PFSK-1 (cell line): ENCODE measurements around the gene MESD.

ENCODE experiments used
- FOXP2 ChIP-seq: optimal IDR thresholded peaks from 2 replicates; pipeline ENCODE3; 2011; ENCODE audit warnings: borderline replicate concordance, control low read depth, inconsistent platforms; ENCODE audit not compliant: insufficient read depth; ENCODE audit errors: extremely low read length, extremely low read depth
- POLR2AphosphoS5 ChIP-seq: IDR thresholded peaks from 2 replicates; pipeline ENCODE4 v1.6.1; 2012; ENCODE audit warnings: low read depth, mild to moderate bottlenecking, control low read depth, low read length, moderate library complexity
- SIN3A ChIP-seq: IDR thresholded peaks from 2 replicates; pipeline ENCODE4 v1.6.1; 2012; ENCODE audit warnings: mild to moderate bottlenecking, low read length, moderate library complexity, borderline replicate concordance; ENCODE audit not compliant: insufficient read depth
- TAF1 ChIP-seq: IDR thresholded peaks from 2 replicates; pipeline ENCODE4 v1.6.1; 2012; ENCODE audit warnings: low read length, control low read depth, borderline replicate concordance; ENCODE audit not compliant: insufficient read depth
- TF ChIP-seq, protein P1 (sequence below), 2 experiments: IDR thresholded peaks; 2 replicates each; pipeline versions ENCODE4 v1.6.1 to v1.8.0; 2011 to 2012; ENCODE audit warnings: low read depth in 2 of 2, low read length in 2 of 2, control low read depth in 1 of 2, inconsistent platforms in 1 of 2, mild to moderate bottlenecking in 1 of 2, moderate library complexity in 1 of 2; ENCODE audit not compliant: insufficient read depth in 1 of 2

Gene MESD

GRCh38 chr15:81003097-81003350, 13.4 kb upstream of the MESD start:
- TF ChIP-seq, protein P1, sequence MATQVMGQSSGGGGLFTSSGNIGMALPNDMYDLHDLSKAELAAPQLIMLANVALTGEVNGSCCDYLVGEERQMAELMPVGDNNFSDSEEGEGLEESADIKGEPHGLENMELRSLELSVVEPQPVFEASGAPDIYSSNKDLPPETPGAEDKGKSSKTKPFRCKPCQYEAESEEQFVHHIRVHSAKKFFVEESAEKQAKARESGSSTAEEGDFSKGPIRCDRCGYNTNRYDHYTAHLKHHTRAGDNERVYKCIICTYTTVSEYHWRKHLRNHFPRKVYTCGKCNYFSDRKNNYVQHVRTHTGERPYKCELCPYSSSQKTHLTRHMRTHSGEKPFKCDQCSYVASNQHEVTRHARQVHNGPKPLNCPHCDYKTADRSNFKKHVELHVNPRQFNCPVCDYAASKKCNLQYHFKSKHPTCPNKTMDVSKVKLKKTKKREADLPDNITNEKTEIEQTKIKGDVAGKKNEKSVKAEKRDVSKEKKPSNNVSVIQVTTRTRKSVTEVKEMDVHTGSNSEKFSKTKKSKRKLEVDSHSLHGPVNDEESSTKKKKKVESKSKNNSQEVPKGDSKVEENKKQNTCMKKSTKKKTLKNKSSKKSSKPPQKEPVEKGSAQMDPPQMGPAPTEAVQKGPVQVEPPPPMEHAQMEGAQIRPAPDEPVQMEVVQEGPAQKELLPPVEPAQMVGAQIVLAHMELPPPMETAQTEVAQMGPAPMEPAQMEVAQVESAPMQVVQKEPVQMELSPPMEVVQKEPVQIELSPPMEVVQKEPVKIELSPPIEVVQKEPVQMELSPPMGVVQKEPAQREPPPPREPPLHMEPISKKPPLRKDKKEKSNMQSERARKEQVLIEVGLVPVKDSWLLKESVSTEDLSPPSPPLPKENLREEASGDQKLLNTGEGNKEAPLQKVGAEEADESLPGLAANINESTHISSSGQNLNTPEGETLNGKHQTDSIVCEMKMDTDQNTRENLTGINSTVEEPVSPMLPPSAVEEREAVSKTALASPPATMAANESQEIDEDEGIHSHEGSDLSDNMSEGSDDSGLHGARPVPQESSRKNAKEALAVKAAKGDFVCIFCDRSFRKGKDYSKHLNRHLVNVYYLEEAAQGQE (IDR thresholded peaks at IDR 0.05; ENCODE audit: insufficient read depth in 1 of 2, low read depth in 2 of 2, low read length in 2 of 2) = no peak
- no peak for TF ChIP-seq POLR2AphosphoS5
- TF ChIP-seq FOXP2 = no peak
- no peak for TF ChIP-seq SIN3A
- no peak for TF ChIP-seq TAF1

DNA sequence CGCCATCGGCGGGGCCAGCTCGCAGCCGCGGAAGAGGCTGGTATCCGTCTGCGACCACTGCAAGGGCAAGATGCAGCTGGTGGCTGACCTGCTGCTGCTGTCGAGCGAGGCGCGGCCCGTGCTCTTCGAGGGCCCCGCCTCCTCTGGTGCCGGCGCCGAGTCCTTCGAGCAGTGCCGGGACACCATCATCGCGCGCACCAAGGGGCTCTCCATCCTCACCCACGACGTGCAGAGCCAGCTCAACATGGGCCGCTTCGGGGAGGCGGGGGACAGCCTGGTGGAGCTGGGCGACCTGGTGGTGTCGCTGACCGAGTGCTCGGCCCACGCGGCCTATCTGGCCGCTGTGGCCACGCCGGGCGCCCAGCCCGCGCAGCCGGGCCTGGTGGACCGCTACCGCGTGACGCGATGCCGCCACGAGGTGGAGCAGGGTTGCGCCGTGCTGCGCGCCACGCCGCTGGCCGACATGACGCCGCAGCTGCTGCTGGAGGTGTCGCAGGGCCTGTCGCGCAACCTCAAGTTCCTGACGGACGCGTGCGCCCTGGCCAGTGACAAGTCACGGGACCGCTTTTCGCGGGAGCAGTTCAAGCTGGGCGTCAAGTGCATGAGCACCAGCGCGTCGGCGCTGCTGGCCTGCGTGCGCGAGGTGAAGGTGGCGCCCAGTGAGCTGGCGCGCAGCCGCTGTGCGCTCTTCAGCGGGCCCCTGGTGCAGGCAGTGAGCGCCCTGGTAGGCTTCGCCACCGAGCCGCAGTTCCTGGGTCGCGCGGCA, 12.9 kb upstream of the MESD start:
- TF ChIP-seq SIN3A (no peak), POLR2AphosphoS5 (no peak), FOXP2 (no peak), TAF1 (no peak)
- TF ChIP-seq, protein P1 (IDR thresholded peaks at IDR 0.05; ENCODE audit: insufficient read depth in 1 of 2, low read depth in 2 of 2, low read length in 2 of 2) = no peak

DNA sequence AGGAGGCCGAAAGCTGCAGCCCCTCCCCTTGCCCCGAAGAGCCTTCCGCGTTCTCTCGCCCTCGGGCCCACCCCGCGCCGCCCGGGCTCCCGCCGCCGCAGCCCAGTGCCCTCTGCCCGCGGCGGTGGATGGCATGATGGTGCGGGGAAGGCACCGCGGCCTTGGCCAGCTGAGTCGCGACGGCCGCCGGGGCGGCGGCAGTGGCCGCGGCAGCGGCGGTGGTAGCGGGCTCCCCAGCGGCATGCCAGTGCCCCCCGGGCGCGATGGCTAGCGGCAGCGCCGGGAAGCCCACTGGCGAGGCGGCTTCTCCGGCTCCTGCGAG, 12.4 kb upstream of the MESD start:
- TF ChIP-seq, protein P1 (IDR thresholded peaks at IDR 0.05; ENCODE audit: insufficient read depth in 1 of 2, low read depth in 2 of 2, low read length in 2 of 2) = no peak
- no peak for TF ChIP-seq TAF1
- no peak for TF ChIP-seq FOXP2
- TF ChIP-seq SIN3A = no peak
- no peak for TF ChIP-seq POLR2AphosphoS5

- TF ChIP-seq TAF1 (no peak), POLR2AphosphoS5 (no peak)
- TF ChIP-seq, protein P1 (IDR thresholded peaks at IDR 0.05; ENCODE audit: insufficient read depth in 1 of 2, low read depth in 2 of 2, low read length in 2 of 2) = 0 out of 4 replicates have a peak, but pooled peaks of 1 of the 2 experiments have one; percentile 1
Measured at GRCh38 chr15:81001152-81002008, 11.8 kb upstream of the MESD start.
